ENCODE results near the gene ADAMTS18.
A peak's percentile ranks its signal among the peaks of the same experiment; 100 is the strongest.

- no peak for TF ChIP-seq MAX (IDR thresholded peaks at IDR 0.05)
- no peak for TF ChIP-seq POLR2A (IDR thresholded peaks at IDR 0.05; ENCODE audit: low read length)
- TF ChIP-seq CTCF (IDR thresholded peaks at IDR 0.05) = no peak
- TF ChIP-seq REST (IDR thresholded peaks at IDR 0.05) = peak; percentile 48; the same call in 1 of the 2 replicates
- TF ChIP-seq HMGXB4 (CRISPR knock-in tag; IDR thresholded peaks at IDR 0.05; ENCODE audit: borderline replicate concordance) = no peak
- no peak for TF ChIP-seq PBX3 (IDR thresholded peaks at IDR 0.05)
- TF ChIP-seq SMC3 (IDR thresholded peaks at IDR 0.05) = no peak
- TF ChIP-seq MAZ (IDR thresholded peaks at IDR 0.05; ENCODE audit: borderline replicate concordance, low read depth, low read length) = no peak
- TF ChIP-seq EP300 (IDR thresholded peaks at IDR 0.05) = no peak
Measured at GRCh38 chr16:77430787-77431585, 3.8 kb downstream of the ADAMTS18 start.
